Activated T-cell treated with anti-CD3 and anti-CD28 coated beads for 24 hours (primary cell): ENCODE data around the gene SPINK6.

Experiments used
- DNase-seq: peaks from one replicate; pipeline ENCODE4 v3.0.0-alpha.2; 2020; ENCODE audit warnings: low read depth

SPINK6 gene

GRCh38 chr5:148202531-148203203, at the start of gene SPINK6:
Gene SPINK6 (plus strand): TSS chr5:148203042. CDS start chr5:148203097, 55 bp downstream.
- no peak for DNase-seq

DNA sequence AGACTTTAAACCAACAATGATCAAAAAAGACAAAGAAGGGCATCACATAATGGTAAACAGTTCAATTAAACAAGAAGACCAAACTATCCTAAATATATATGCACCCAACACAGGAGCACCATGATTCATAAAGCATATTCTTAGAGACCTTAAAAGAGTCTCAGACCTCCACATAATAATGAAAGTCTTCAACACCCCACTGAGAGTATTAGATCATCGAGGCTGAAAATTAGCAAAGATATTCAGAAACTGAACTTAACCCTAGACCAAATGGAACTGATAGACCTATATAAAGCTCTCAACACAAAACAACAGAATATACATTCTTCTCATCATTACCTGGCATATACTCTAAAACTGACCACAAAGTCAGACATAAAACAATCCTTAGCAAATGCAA, 46.2 kb upstream of the SPINK6 start:
- DNase-seq: no peak

GRCh38 chr5:148162038-148162437, 40.8 kb upstream of the SPINK6 start:
- DNase-seq: no peak

DNA sequence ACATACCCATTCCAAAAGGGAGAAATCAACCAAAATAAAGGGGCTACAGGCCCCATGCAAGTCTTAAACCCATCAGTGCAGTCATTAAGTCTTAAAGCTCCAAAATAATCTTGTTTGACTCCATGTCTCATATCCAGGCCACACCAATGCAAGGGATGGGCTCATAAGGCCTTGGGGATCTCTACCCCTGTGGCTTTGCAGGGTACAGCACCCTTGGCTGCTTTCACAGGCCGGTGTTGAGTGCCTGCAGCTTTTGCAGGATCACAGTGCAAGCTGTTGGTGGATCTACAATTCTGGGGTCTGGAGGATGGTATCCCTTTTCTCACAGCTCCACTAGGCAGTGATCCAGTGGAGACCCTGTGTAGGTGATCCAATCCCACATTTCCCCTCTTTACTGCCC, 39.5 kb upstream of the SPINK6 start:
- DNase-seq: no peak

GRCh38 chr5:148166550-148167283, 36.1 kb upstream of the SPINK6 start:
- DNase-seq: no peak

DNA sequence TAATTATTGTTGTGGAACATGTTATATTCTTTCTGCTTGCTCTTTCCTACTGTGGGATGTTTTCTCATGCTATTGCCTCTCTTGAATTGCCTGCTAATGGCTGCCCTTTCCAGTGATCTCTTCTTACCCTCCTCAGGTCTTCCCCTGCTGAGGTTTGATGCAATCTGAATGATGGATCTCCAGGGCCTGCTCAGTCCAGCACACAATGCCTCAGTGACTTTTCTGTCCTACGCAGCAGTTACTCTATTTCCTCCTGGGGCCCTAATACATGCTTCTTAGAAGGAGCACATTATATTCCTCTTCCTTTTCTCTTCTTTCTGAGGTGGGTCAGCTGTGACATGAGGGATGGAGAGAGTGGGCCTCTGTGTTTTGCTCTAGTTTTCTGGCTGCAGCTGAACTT, 34.6 kb upstream of the SPINK6 start, which contains the start of gene SPINK14:
Gene SPINK14, plus strand, starts transcription at position 301 of the 400 bp plus-strand sequence. CDS start 1,187 bp downstream, outside the sequence.
- DNase-seq: no peak

DNA sequence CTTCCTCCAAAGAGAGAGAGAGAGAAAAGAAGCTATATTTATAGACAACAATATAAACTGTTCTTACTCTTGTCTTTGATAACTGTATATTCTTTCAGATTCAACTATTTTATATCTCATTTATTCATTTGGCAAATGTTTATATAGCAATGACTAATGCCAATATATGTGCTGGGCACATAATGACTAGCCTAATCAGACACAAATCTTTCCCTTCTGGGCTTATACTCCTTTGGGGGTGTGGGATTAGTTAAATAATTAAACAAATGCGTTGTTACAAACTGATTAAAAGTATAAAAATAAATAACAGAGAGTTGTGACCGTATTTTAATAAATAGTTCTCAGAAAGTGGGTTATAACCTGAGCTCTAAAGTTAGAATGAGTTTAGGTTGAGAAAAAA, 30.5 kb upstream of the SPINK6 start:
- no peak for DNase-seq

- no peak for DNase-seq
Measured at GRCh38 chr5:148176480-148176879, 26.4 kb upstream of the SPINK6 start.

- no peak for DNase-seq
Measured at GRCh38 chr5:148177207-148177606, 25.6 kb upstream of the SPINK6 start.

DNA sequence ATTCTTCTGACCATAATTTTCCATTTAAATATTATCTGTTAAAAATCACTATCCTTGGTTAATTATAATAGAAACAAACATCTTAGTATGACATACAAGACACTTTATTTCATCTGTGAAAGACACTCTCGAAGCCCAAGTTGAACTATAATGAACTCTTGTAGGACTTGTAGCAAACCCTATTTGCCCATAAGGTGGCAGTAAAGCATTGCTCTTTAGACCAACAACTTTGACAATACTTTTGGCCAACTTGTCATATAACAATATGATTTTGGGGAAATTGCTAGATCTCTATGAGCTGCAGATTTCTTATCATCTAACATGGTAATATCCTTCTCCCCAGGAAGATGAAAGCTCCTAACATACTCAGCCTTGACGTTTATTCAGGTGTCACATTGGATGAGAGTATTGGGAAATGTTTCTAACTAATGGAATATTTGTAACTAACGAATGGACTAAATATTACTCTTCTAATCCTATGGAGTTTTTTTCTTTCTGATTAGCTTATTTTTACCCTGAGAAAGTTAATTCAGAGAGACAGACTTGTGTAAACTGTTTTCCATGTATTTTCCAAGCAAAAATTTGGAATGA, 23.5 kb upstream of the SPINK6 start:
- DNase-seq: no peak

- DNase-seq: no peak
Measured at GRCh38 chr5:148186248-148187003, 16.4 kb upstream of the SPINK6 start.

GRCh38 chr5:148191010-148191409, 11.8 kb upstream of the SPINK6 start:
- no peak for DNase-seq

GRCh38 chr5:148193202-148193601, 9.6 kb upstream of the SPINK6 start:
- DNase-seq: no peak

- DNase-seq: no peak
Measured at GRCh38 chr5:148201151-148201550, 1.7 kb upstream of the SPINK6 start.

DNA sequence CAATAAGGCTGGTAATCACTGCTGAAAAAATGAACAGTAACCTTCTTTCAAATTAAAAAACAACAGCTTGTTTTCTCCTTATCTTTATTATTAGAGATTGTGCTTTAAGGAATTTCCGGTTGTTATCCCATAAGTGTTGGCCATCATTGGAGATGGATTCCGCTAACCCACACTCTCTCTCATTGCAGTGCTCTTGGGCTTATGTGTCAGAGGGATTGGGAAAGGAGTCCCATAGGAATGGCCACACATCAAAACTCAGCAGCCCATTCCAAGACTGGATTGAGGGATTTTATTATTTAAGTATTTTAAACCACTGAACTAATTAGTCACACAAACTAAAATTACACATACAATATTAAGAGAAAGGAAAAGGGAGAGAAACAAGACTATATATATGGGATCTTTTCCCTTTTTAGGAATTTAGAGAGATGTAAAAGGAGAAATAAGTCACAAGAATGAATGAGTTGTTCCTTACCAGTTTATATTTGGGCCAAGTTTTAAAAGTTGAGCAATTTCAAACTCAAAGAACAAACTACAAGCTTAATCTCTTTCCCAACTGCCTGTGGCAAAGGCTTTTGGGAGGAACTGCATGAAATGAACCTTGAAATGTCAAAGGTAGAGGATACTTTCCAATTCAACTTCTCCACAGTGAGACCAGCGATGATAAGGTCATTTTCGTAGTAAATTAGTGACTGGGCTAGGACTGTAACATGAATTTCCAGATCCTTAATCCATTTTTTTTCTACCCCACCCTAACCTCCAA, 2.4 kb downstream of the SPINK6 start:
- DNase-seq: no peak

DNA sequence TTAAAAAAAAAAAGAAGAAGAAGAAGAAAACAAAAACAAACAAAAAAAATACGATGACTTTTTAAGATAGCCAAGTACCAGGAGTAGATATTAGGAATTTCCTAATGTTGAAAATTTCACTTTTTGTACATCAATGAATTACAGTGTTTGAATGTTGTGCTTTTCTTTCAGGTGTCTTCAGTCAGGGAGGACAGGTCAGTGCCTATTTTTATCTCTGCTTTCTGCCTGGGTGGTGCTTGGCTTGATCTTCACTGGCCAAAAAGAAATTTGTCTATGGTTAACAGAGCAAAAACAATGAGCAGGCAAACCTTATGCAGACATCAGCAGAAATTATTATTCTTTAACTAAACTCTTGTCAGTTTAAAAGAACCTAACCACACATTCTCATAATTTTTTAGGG, 3.0 kb downstream of the SPINK6 start:
- DNase-seq: no peak

GRCh38 chr5:148206620-148207019, 3.8 kb downstream of the SPINK6 start:
- DNase-seq: no peak

- DNase-seq: no peak
Measured at GRCh38 chr5:148208226-148208625, 5.4 kb downstream of the SPINK6 start.

DNA sequence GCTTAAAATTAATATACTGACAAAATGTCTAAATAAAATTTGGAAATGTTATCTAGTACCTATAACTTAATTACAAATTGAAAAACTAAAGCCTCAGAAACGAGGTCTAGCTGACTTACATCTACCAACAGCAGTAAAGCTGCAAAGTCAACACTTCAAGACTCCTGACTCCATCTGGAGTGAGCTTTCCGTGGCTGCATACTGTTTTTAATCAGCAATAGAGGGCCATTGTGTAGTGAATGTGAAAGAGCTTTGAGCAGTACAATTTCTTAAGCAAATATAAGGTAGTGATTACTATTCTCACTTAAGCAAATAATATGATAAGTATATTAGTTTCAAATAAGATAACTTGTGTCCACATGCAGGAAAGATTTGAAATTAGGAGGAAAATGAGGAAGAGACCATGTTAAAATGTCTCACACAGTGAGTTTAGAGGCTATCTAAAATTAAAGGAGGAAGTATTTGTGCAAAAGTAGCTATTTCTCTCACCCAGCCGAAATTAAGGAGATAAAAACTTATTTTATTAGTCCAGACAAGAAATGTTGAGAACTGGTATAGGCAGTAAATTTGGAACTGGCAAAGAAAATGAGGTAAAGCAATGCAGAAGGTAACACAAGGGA, 6.4 kb downstream of the SPINK6 start:
- DNase-seq: no peak

GRCh38 chr5:148214665-148215185, 11.9 kb downstream of the SPINK6 start:
- no peak for DNase-seq

- no peak for DNase-seq
Measured at GRCh38 chr5:148221508-148221907, 18.7 kb downstream of the SPINK6 start.
